Sigmoid colon (tissue), 4 donors: ENCODE data around the gene SLCO6A1.

Experiments
- CTCF ChIP-seq, 4 experiments: fragments of 450-650 bp in 3 of 4; fragments of 200-600 bp in 1 of 4; IDR thresholded peaks; one replicate each; pipeline ENCODE4 v1.5.1; 2016 to 2019; ENCODE audit warnings: antibody characterized with exemption in 4 of 4, mild to moderate bottlenecking in 3 of 4, moderate library complexity in 2 of 4
- EP300 ChIP-seq, 4 donors: sonication (generic); formaldehyde crosslinking; IDR thresholded peaks; one replicate each; pipeline ENCODE4 v1.6.1; 2017; ENCODE audit warnings: antibody characterized with exemption in 4 of 4
- POLR2A ChIP-seq, 2 donors: fragments of 450-650 bp; IDR thresholded peaks; one replicate each; pipeline ENCODE4 v1.6.1; 2016; ENCODE audit warnings: antibody characterized with exemption in 2 of 2, mild to moderate bottlenecking in 2 of 2, moderate library complexity in 2 of 2

GRCh38 chr5:102481054-102481715, 17.6 kb downstream of the SLCO6A1 start:
- TF ChIP-seq CTCF (IDR thresholded peaks at IDR 0.05), result no peak
- TF ChIP-seq POLR2A (IDR thresholded peaks at IDR 0.05), result no peak
- no peak for TF ChIP-seq EP300 (IDR thresholded peaks at IDR 0.05)
